HG02798 (cell line): Measurements from ENCODE around the gene KLHDC3.
A peak's percentile ranks its signal among the peaks of the same experiment; 100 is the strongest.

Source experiments
- ATAC-seq: cut with Tn5 transposase; IDR thresholded peaks from one replicate; pipeline ENCODE4 v1.9.1; 2021; ENCODE audit warnings: mild to moderate bottlenecking; ENCODE audit not compliant: unreplicated experiment, poor library complexity

Gene KLHDC3

GRCh38 chr6:43013843-43014433 is at the start of gene KLHDC3, which contains the start of gene MEA1:
Gene KLHDC3 (plus strand): TSS chr6:43014249. CDS start chr6:43017193, 2,944 bp downstream.
Gene MEA1 (minus strand): TSS chr6:43013946. CDS start chr6:43013813, 133 bp downstream.
- ATAC-seq, result peak; percentile 95

GRCh38 chr6:42966571-42966970 is 47.5 kb upstream of the KLHDC3 start:
- no peak for ATAC-seq

- ATAC-seq, result no peak
Measured at GRCh38 chr6:42967228-42967627, 46.8 kb upstream of the KLHDC3 start.

GRCh38 chr6:42968126-42968701 is 45.8 kb upstream of the KLHDC3 start:
- no peak for ATAC-seq

GRCh38 chr6:42968783-42969182 is 45.3 kb upstream of the KLHDC3 start:
- no peak for ATAC-seq

GRCh38 chr6:42969431-42969830 is 44.6 kb upstream of the KLHDC3 start:
- no peak for ATAC-seq

- ATAC-seq, result no peak
Measured at GRCh38 chr6:42969934-42970333, 44.1 kb upstream of the KLHDC3 start.

- ATAC-seq, result no peak
Measured at GRCh38 chr6:42970871-42971612, 43.0 kb upstream of the KLHDC3 start.

GRCh38 chr6:42971746-42972327 is 42.2 kb upstream of the KLHDC3 start:
- ATAC-seq, result no peak

GRCh38 chr6:42973926-42974325 is 40.1 kb upstream of the KLHDC3 start:
- no peak for ATAC-seq

- ATAC-seq, result no peak
Measured at GRCh38 chr6:42974919-42975505, 39.0 kb upstream of the KLHDC3 start.

GRCh38 chr6:42978487-42978838 is 35.6 kb upstream of the KLHDC3 start:
- peak; percentile 20 for ATAC-seq

- peak; percentile 94 for ATAC-seq
Measured at GRCh38 chr6:42978839-42979522, 35.1 kb upstream of the KLHDC3 start, which contains the start of gene PEX6. Gene PEX6 (minus strand): TSS chr6:42979181. CDS start chr6:42979150, 31 bp downstream.

GRCh38 chr6:42979523-42980177 is 34.4 kb upstream of the KLHDC3 start:
- no peak for ATAC-seq

- ATAC-seq, result no peak
Measured at GRCh38 chr6:42981836-42982235, 32.2 kb upstream of the KLHDC3 start.

GRCh38 chr6:42984001-42984923 is 29.8 kb upstream of the KLHDC3 start, which contains the start of gene PPP2R5D:
Gene PPP2R5D (plus strand): TSS chr6:42984570. CDS start chr6:42984678, 108 bp downstream.
- ATAC-seq, result peak; percentile 94

GRCh38 chr6:42984924-42985475 is 29.0 kb upstream of the KLHDC3 start:
- ATAC-seq, result no peak
